ENCODE measurements around the gene DEK. TPM values are rescaled to one million over a fixed set of nuclear protein-coding genes. Genes with fewer than 3 reads are reported as not detected.
"Not testable (repeated sequence)": the region's sequence is repeated elsewhere in the genome, so short reads cannot be mapped to it uniquely, and the experiment has no call there.

Gene DEK
- total RNA-seq, 2 donors from 2014 or later, result 70.5 to 73.1 TPM

- H3K4me3 Mint-ChIP-seq, result no peak overlapping the region
- H3K36me3 Mint-ChIP-seq (ENCODE audit: low read depth), result peaks cover 11% of the 10 kb centered on the region
- H3K4me1 Mint-ChIP-seq, result peaks cover 34% of the 10 kb centered on the region
- no peak for DNase-seq
- no peaks in the 10 kb centered on the region for H3K9me3 ChIP-seq (ENCODE audit: control insufficient read depth, low read length, poor library complexity, severe bottlenecking)
- ATAC-seq, result no peak
- no peaks in the 10 kb centered on the region for H3K27me3 Mint-ChIP-seq
- H3K27ac Mint-ChIP-seq, result peak overlapping the region; percentile 53
Observed at GRCh38 chr6:18242062-18242851, 22.1 kb downstream of the DEK start.

- no peak for DNase-seq
- Mint-ChIP-seq H3K27me3 (no peaks in the 10 kb centered on the region), H3K4me3 (no peak overlapping the region), H3K27ac (peak overlapping the region; percentile 53), H3K4me1 (peaks cover 34% of the 10 kb centered on the region), H3K36me3 (ENCODE audit: low read depth) (peaks cover 11% of the 10 kb centered on the region)
- ATAC-seq, result peak; percentile 73
- no peaks in the 10 kb centered on the region for H3K9me3 ChIP-seq (ENCODE audit: control insufficient read depth, low read length, poor library complexity, severe bottlenecking)
Observed at GRCh38 chr6:18241208-18242038, 22.9 kb downstream of the DEK start.

- Mint-ChIP-seq H3K27ac (no peak overlapping the region), H3K4me3 (no peak overlapping the region), H3K4me1 (peaks cover 30% of the 10 kb centered on the region), H3K27me3 (no peaks in the 10 kb centered on the region), H3K36me3 (ENCODE audit: low read depth) (peaks cover 8% of the 10 kb centered on the region)
- peaks cover 2% of the 10 kb centered on the region for H3K9me3 ChIP-seq (ENCODE audit: control insufficient read depth, low read length, poor library complexity, severe bottlenecking)
- ATAC-seq (no peak), DNase-seq (no peak)
Observed at GRCh38 chr6:18240230-18240629, 24.1 kb downstream of the DEK start.

GRCh38 chr6:18237167-18237566, 27.2 kb downstream of the DEK start:
- no peak for ATAC-seq
- no peak for DNase-seq
- no peak overlapping the region for H3K27ac Mint-ChIP-seq

GRCh38 chr6:18235524-18235923, 28.8 kb downstream of the DEK start:
- DNase-seq (no peak), ATAC-seq (no peak)
- Mint-ChIP-seq H3K27me3 (no peaks in the 10 kb centered on the region), H3K4me1 (peaks cover 6% of the 10 kb centered on the region), H3K4me3 (no peak overlapping the region), H3K36me3 (ENCODE audit: low read depth) (peaks cover 16% of the 10 kb centered on the region), H3K27ac (no peak overlapping the region)
- H3K9me3 ChIP-seq (ENCODE audit: control insufficient read depth, low read length, poor library complexity, severe bottlenecking), result peaks cover 3% of the 10 kb centered on the region

More at GRCh38 chr6:18237167-18237566, 27.2 kb downstream of the DEK start:
- Mint-ChIP-seq H3K4me1 (peaks cover 14% of the 10 kb centered on the region), H3K27me3 (no peaks in the 10 kb centered on the region), H3K4me3 (no peak overlapping the region), H3K36me3 (ENCODE audit: low read depth) (peaks cover 9% of the 10 kb centered on the region)
- peaks cover 3% of the 10 kb centered on the region for H3K9me3 ChIP-seq (ENCODE audit: control insufficient read depth, low read length, poor library complexity, severe bottlenecking)

GRCh38 chr6:18234564-18234963, 29.8 kb downstream of the DEK start:
- Mint-ChIP-seq H3K27ac (no peak overlapping the region), H3K36me3 (ENCODE audit: low read depth) (peaks cover 16% of the 10 kb centered on the region), H3K4me3 (no peak overlapping the region), H3K4me1 (peaks cover 6% of the 10 kb centered on the region), H3K27me3 (no peaks in the 10 kb centered on the region)
- no peak for ATAC-seq
- peaks cover 3% of the 10 kb centered on the region for H3K9me3 ChIP-seq (ENCODE audit: control insufficient read depth, low read length, poor library complexity, severe bottlenecking)
- no peak for DNase-seq

- H3K36me3 Mint-ChIP-seq (ENCODE audit: low read depth), result peaks cover 14% of the 10 kb centered on the region
- DNase-seq; H3K27ac Mint-ChIP-seq; H3K4me1 Mint-ChIP-seq; H3K27me3 Mint-ChIP-seq; H3K9me3 ChIP-seq (ENCODE audit: control insufficient read depth, low read length, poor library complexity, severe bottlenecking); ATAC-seq; H3K4me3 Mint-ChIP-seq: not testable (repeated sequence)
Observed at GRCh38 chr6:18233770-18234169, 30.6 kb downstream of the DEK start.

GRCh38 chr6:18231856-18232255, 32.5 kb downstream of the DEK start:
- H3K27ac Mint-ChIP-seq; H3K9me3 ChIP-seq (ENCODE audit: control insufficient read depth, low read length, poor library complexity, severe bottlenecking); H3K4me1 Mint-ChIP-seq; H3K27me3 Mint-ChIP-seq; DNase-seq; H3K4me3 Mint-ChIP-seq; ATAC-seq: not testable (repeated sequence)
- H3K36me3 Mint-ChIP-seq (ENCODE audit: low read depth), result peaks cover 14% of the 10 kb centered on the region

GRCh38 chr6:18228590-18228989, 35.7 kb downstream of the DEK start:
- not testable (repeated sequence) for H3K27me3 Mint-ChIP-seq; DNase-seq; H3K4me3 Mint-ChIP-seq; H3K4me1 Mint-ChIP-seq; H3K27ac Mint-ChIP-seq; H3K36me3 Mint-ChIP-seq (ENCODE audit: low read depth); ATAC-seq; H3K9me3 ChIP-seq (ENCODE audit: control insufficient read depth, low read length, poor library complexity, severe bottlenecking)

- not testable (repeated sequence) for H3K27me3 Mint-ChIP-seq; H3K4me3 Mint-ChIP-seq; H3K36me3 Mint-ChIP-seq (ENCODE audit: low read depth); H3K9me3 ChIP-seq (ENCODE audit: control insufficient read depth, low read length, poor library complexity, severe bottlenecking); DNase-seq; H3K4me1 Mint-ChIP-seq; ATAC-seq
- peak overlapping the region; percentile 79 for H3K27ac Mint-ChIP-seq
Observed at GRCh38 chr6:18227166-18227565, 37.2 kb downstream of the DEK start.

GRCh38 chr6:18226451-18227105, 37.8 kb downstream of the DEK start:
- not testable (repeated sequence) for H3K4me1 Mint-ChIP-seq; H3K36me3 Mint-ChIP-seq (ENCODE audit: low read depth); H3K4me3 Mint-ChIP-seq; DNase-seq; ATAC-seq; H3K9me3 ChIP-seq (ENCODE audit: control insufficient read depth, low read length, poor library complexity, severe bottlenecking); H3K27me3 Mint-ChIP-seq
- peak overlapping the region; percentile 79 for H3K27ac Mint-ChIP-seq

- H3K9me3 ChIP-seq (ENCODE audit: control insufficient read depth, low read length, poor library complexity, severe bottlenecking), result no peaks in the 10 kb centered on the region
- ATAC-seq (no peak), DNase-seq (no peak)
- peaks cover 7% of the 10 kb centered on the region for H3K36me3 Mint-ChIP-seq (ENCODE audit: low read depth)
- peaks cover 2% of the 10 kb centered on the region for H3K4me1 Mint-ChIP-seq
- H3K4me3 Mint-ChIP-seq, result peak overlapping the region; percentile 1
- H3K27me3 Mint-ChIP-seq, result no peaks in the 10 kb centered on the region
- peak overlapping the region; percentile 1 for H3K27ac Mint-ChIP-seq
Observed at GRCh38 chr6:18221288-18221615, 43.1 kb downstream of the DEK start.

GRCh38 chr6:18219591-18219990, 44.7 kb downstream of the DEK start:
- Mint-ChIP-seq H3K27me3 (no peaks in the 10 kb centered on the region), H3K27ac (peak overlapping the region; percentile 73), H3K36me3 (ENCODE audit: low read depth) (peaks cover 7% of the 10 kb centered on the region), H3K4me3 (no peak overlapping the region), H3K4me1 (peaks cover 2% of the 10 kb centered on the region)
- DNase-seq (no peak), ATAC-seq (no peak)
- H3K9me3 ChIP-seq (ENCODE audit: control insufficient read depth, low read length, poor library complexity, severe bottlenecking), result no peaks in the 10 kb centered on the region
